CD4-positive, alpha-beta T cell treated with Interferon gamma for 1 hour (primary cell): Measurements from ENCODE around the gene S1PR1.
"Not testable (repeated sequence)": the region's sequence is repeated elsewhere in the genome, so short reads cannot be mapped to it uniquely, and the experiment has no call there.

Source experiments
- DNase-seq: peaks from one replicate; pipeline ENCODE4 v3.0.0-alpha.2; 2020

S1PR1 gene

GRCh38 chr1:101236516-101237228, at the start of gene S1PR1:
Gene S1PR1, plus strand, starts transcription at chr1:101237019. Its CDS starts 1,966 bp downstream, at chr1:101238985.
- peak; percentile 77 for DNase-seq

- DNase-seq: no peak
These were observed 49.5 kb upstream of the S1PR1 start for GRCh38 chr1:101187297-101187696.

GRCh38 chr1:101188331-101188730, 48.5 kb upstream of the S1PR1 start:
- no peak for DNase-seq

- DNase-seq: not testable (repeated sequence)
These were observed 47.9 kb upstream of the S1PR1 start for GRCh38 chr1:101188968-101189367.

GRCh38 chr1:101190441-101190840, 46.4 kb upstream of the S1PR1 start:
- DNase-seq: no peak

- no peak for DNase-seq
These were observed 45.8 kb upstream of the S1PR1 start for GRCh38 chr1:101191049-101191448.

- no peak for DNase-seq
These were observed 43.1 kb upstream of the S1PR1 start for GRCh38 chr1:101193733-101194169.

- no peak for DNase-seq
These were observed 42.1 kb upstream of the S1PR1 start for GRCh38 chr1:101194746-101195145.

GRCh38 chr1:101196668-101197067, 40.2 kb upstream of the S1PR1 start:
- no peak for DNase-seq

- no peak for DNase-seq
These were observed 37.8 kb upstream of the S1PR1 start for GRCh38 chr1:101198842-101199636.

- DNase-seq: no peak
These were observed 37.2 kb upstream of the S1PR1 start for GRCh38 chr1:101199637-101199982.

- DNase-seq: no peak
These were observed 36.3 kb upstream of the S1PR1 start for GRCh38 chr1:101200513-101200912.

- DNase-seq: no peak
These were observed 32.8 kb upstream of the S1PR1 start for GRCh38 chr1:101203820-101204540.

GRCh38 chr1:101205457-101205856, 31.4 kb upstream of the S1PR1 start:
- DNase-seq: no peak

- not testable (repeated sequence) for DNase-seq
These were observed 30.7 kb upstream of the S1PR1 start for GRCh38 chr1:101206139-101206538.

GRCh38 chr1:101207271-101207670, 29.5 kb upstream of the S1PR1 start:
- not testable (repeated sequence) for DNase-seq

GRCh38 chr1:101207891-101208290, 28.9 kb upstream of the S1PR1 start:
- DNase-seq: no peak

GRCh38 chr1:101215363-101216011, 21.3 kb upstream of the S1PR1 start:
- no peak for DNase-seq

- DNase-seq: no peak
These were observed 20.2 kb upstream of the S1PR1 start for GRCh38 chr1:101216623-101217022.

- DNase-seq: no peak
These were observed 19.7 kb upstream of the S1PR1 start for GRCh38 chr1:101217148-101217547.

- not testable (repeated sequence) for DNase-seq
These were observed 17.9 kb upstream of the S1PR1 start for GRCh38 chr1:101218968-101219367.

GRCh38 chr1:101219924-101220870, 16.6 kb upstream of the S1PR1 start:
- no peak for DNase-seq
